H9 (cell line): ENCODE data around the gene FAM210B. TPM values are rescaled to one million over a fixed set of nuclear protein-coding genes. Genes with fewer than 3 reads are reported as not detected.

Source experiments
- DNase-seq: peaks from one replicate; pipeline ENCODE4 v3.0.0-alpha.2; 2017
- H2AFZ ChIP-seq: one replicate; pipeline ENCODE4 v1.6.1; 2013; ENCODE audit warnings: mild to moderate bottlenecking, low read length, control low read depth, moderate library complexity
- H2AK5ac ChIP-seq: 2 replicates; pipeline ENCODE4 v1.6.1; 2013; ENCODE audit warnings: low read length, control low read depth, mixed read lengths; ENCODE audit not compliant: insufficient read length
- H2BK120ac ChIP-seq: one replicate; pipeline ENCODE4 v1.6.1; 2013; ENCODE audit warnings: low read depth, mild to moderate bottlenecking, low read length, control low read depth, inconsistent platforms; ENCODE audit not compliant: poor library complexity, severe bottlenecking
- H2BK12ac ChIP-seq: 2 replicates; pipeline ENCODE4 v1.6.1; 2013; ENCODE audit warnings: low read length, control low read depth, mixed read lengths, low read depth; ENCODE audit not compliant: insufficient read length
- H2BK15ac ChIP-seq: 2 replicates; pipeline ENCODE4 v1.6.1; 2013; ENCODE audit warnings: low read depth, low read length, control low read depth
- H2BK20ac ChIP-seq: one replicate; pipeline ENCODE4 v1.6.1; 2013; ENCODE audit warnings: low read depth, mild to moderate bottlenecking, low read length, control low read depth, inconsistent platforms; ENCODE audit not compliant: poor library complexity, severe bottlenecking
- H2BK5ac ChIP-seq: 2 replicates; pipeline ENCODE4 v1.6.1; 2013; ENCODE audit warnings: low read length, control low read depth, mixed read lengths; ENCODE audit not compliant: insufficient read length
- H3K14ac ChIP-seq: 2 replicates; pipeline ENCODE4 v1.6.1; 2013; ENCODE audit warnings: low read length, control low read depth; ENCODE audit not compliant: insufficient read depth
- H3K18ac ChIP-seq: 2 replicates; pipeline ENCODE4 v1.6.1; 2013; ENCODE audit warnings: low read depth, mild to moderate bottlenecking, mixed read lengths, low read length, control low read depth; ENCODE audit not compliant: insufficient read length
- H3K23ac ChIP-seq: 2 replicates; pipeline ENCODE4 v1.6.1; 2013; ENCODE audit warnings: low read length, control low read depth, mixed read lengths, low read depth; ENCODE audit not compliant: insufficient read length
- H3K23me2 ChIP-seq: 2 replicates; pipeline ENCODE4 v1.6.1; 2013; ENCODE audit warnings: low read depth, mild to moderate bottlenecking, mixed read lengths, low read length, control low read depth; ENCODE audit not compliant: insufficient read length, poor library complexity, severe bottlenecking
- H3K27ac ChIP-seq: 2 replicates; pipeline ENCODE4 v1.5.1; 2013; ENCODE audit warnings: low read length, control low read depth, mixed read lengths, low read depth; ENCODE audit not compliant: insufficient read length
- H3K27me3 ChIP-seq: 2 replicates; pipeline ENCODE4 v1.6.1; 2013; ENCODE audit warnings: low read length, control low read depth, inconsistent platforms; ENCODE audit not compliant: insufficient read depth
- H3K4ac ChIP-seq: 2 replicates; pipeline ENCODE4 v1.6.1; 2013; ENCODE audit warnings: low read depth, mild to moderate bottlenecking, control low read depth, inconsistent platforms, low read length, moderate library complexity
- H3K4me1 ChIP-seq: 2 replicates; pipeline ENCODE4 v1.6.1; 2013; ENCODE audit warnings: low read length, control low read depth, inconsistent platforms; ENCODE audit not compliant: insufficient read depth
- H3K4me2 ChIP-seq: 2 replicates; pipeline ENCODE4 v1.6.1; 2013; ENCODE audit warnings: low read length, control low read depth, mixed read lengths; ENCODE audit not compliant: insufficient read length, insufficient read depth
- H3K56ac ChIP-seq: 2 replicates; pipeline ENCODE4 v1.6.1; 2013; ENCODE audit warnings: low read depth, mild to moderate bottlenecking, mixed read lengths, low read length, control low read depth; ENCODE audit not compliant: insufficient read length
- H3K79me1 ChIP-seq: 2 replicates; pipeline ENCODE4 v1.6.1; 2013; ENCODE audit warnings: low read depth, mild to moderate bottlenecking, moderate library complexity, low read length, control low read depth, inconsistent platforms; ENCODE audit not compliant: insufficient read depth, poor library complexity, severe bottlenecking
- H3K79me2 ChIP-seq: 2 replicates; pipeline ENCODE4 v1.6.1; 2013; ENCODE audit warnings: low read length, control low read depth, inconsistent platforms; ENCODE audit not compliant: insufficient read depth
- H3K9ac ChIP-seq: 2 replicates; pipeline ENCODE4 v1.6.1; 2013; ENCODE audit warnings: low read length, control low read depth, mixed read lengths; ENCODE audit not compliant: insufficient read length; ENCODE audit errors: extremely low read depth
- H3K9me3 ChIP-seq: one replicate; pipeline ENCODE4 v1.6.1; 2013; ENCODE audit warnings: low read depth, low read length, inconsistent platforms; ENCODE audit not compliant: control insufficient read depth
- H3T11ph ChIP-seq: one replicate; pipeline ENCODE4 v1.6.1; 2013; ENCODE audit warnings: mild to moderate bottlenecking, low read length, control low read depth, inconsistent platforms
- H4K20me1 ChIP-seq: one replicate; pipeline ENCODE4 v1.6.1; 2013; ENCODE audit not compliant: control insufficient read depth, insufficient read length, insufficient read depth
- H4K5ac ChIP-seq: 2 replicates; pipeline ENCODE4 v1.6.1; 2013; ENCODE audit warnings: low read depth, mild to moderate bottlenecking, mixed read lengths, low read length, control low read depth; ENCODE audit not compliant: insufficient read length
- H4K8ac ChIP-seq: replicated peaks from 2 replicates; pipeline ENCODE4 v1.6.1; 2013; ENCODE audit warnings: low read length, control low read depth, mixed read lengths, low read depth; ENCODE audit not compliant: insufficient read length
- H4K91ac ChIP-seq: 2 replicates; pipeline ENCODE4 v1.6.1; 2013; ENCODE audit warnings: low read depth, mild to moderate bottlenecking, moderate library complexity, mixed read lengths, low read length, control low read depth; ENCODE audit not compliant: insufficient read length
- H3K27ac Mint-ChIP-seq, 3 experiments: 2 replicates in 2 of 3; 3 replicates in 1 of 3; pipeline ENCODE4 v1.8.0; 2020 to 2021; ENCODE audit warnings: mixed read lengths in 3 of 3, mild to moderate bottlenecking in 1 of 3, moderate library complexity in 1 of 3
- H3K27me3 Mint-ChIP-seq: 2 replicates; pipeline ENCODE4 v1.8.0; 2021; ENCODE audit warnings: low read depth, mild to moderate bottlenecking, moderate library complexity, mixed read lengths
- H3K36me3 Mint-ChIP-seq, 3 experiments: 2 replicates in 2 of 3; 3 replicates in 1 of 3; pipeline ENCODE4 v1.8.0; 2020 to 2021; ENCODE audit warnings: low read depth in 3 of 3, mixed read lengths in 3 of 3; ENCODE audit not compliant: insufficient read depth in 1 of 3
- H3K4me1 Mint-ChIP-seq, 2 experiments: 2 replicates each; pipeline ENCODE4 v1.8.0; 2020; ENCODE audit warnings: mixed read lengths in 2 of 2
- H3K4me3 Mint-ChIP-seq, 2 experiments: 2 replicates in 1 of 2; 3 replicates in 1 of 2; pipeline ENCODE4 v1.8.0; 2020 to 2021; ENCODE audit warnings: mild to moderate bottlenecking in 2 of 2, mixed read lengths in 2 of 2, moderate library complexity in 1 of 2
- H3K9me3 Mint-ChIP-seq, 2 experiments: 2 replicates in 1 of 2; 3 replicates in 1 of 2; pipeline ENCODE4 v1.8.0; 2020; ENCODE audit warnings: mild to moderate bottlenecking in 2 of 2, mixed read lengths in 2 of 2, moderate library complexity in 1 of 2
- WGBS: extraction: QIAGEN DNeasy Blood & Tissue Kit; methylation state at CpG from one replicate; pipeline ENCODE4 v1.1.7; 2013; ENCODE audit warnings: missing lambda C conversion rate, low lambda C conversion rate, mixed read lengths; ENCODE audit not compliant: insufficient read length; ENCODE audit errors: extremely low coverage; 5-methylcytosine and 5-hydroxymethylcytosine counted together
- total RNA-seq: library from RNA; stranded (reverse); gene quantifications from 2 replicates; pipeline ENCODE4 v1.2.1, GENCODE V29; 2021
- TF ChIP-seq, protein P1 (sequence below): fragments of 200-600 bp; sonication (generic); conservative IDR thresholded peaks from 3 replicates; pipeline ENCODE4 v1.8.0; 2021; ENCODE audit warnings: antibody characterized with exemption, mild to moderate bottlenecking

Gene FAM210B
- total RNA-seq, 1 experiment from 2014 or later, result 24.2 TPM

DNA sequence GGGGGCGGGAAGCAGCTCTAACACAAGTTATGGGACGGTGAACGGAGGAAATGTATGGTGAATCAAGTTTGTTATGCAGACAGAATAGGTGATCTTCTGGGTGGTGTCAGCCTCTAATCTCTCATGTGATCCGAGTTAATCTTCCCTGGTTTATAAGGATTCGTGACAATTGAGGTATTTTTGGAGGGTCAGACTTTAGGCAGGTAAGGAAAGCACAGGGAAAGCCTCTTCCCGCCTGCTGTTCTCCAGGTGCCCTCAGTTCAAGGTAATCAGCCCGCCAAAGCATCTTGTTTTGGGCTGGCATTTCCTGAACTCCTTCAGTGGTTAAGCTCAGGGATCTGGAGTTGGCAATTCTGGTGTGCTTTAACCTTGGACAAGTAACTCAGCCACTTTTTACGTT is 34.9 kb downstream of the FAM210B start:
- H3K27me3 Mint-ChIP-seq, result no peaks in the 10 kb centered on the region
- Histone ChIP-seq H3K27me3 (no peaks in the 10 kb centered on the region), H3K4ac (no peak overlapping the region), H3K27ac (no peak overlapping the region), H4K8ac (no peak overlapping the region), H2BK5ac (no peak overlapping the region), H3K9ac (peak overlapping the region; percentile 98), H3K4me2 (peak overlapping the region; percentile 87), H3K18ac (no peak overlapping the region), H2BK20ac (no peak overlapping the region), H2BK120ac (no peak overlapping the region), H3K79me2 (peaks cover 32% of the 10 kb centered on the region; the same call in 1 of the 2 replicates), H3K56ac (no peak overlapping the region), H4K91ac (no peak overlapping the region), H3K23ac (no peak overlapping the region), H4K20me1 (no peaks in the 10 kb centered on the region), H2BK12ac (no peak overlapping the region), H3K79me1 (peaks cover 19% of the 10 kb centered on the region), H3T11ph (no peak overlapping the region), H2AK5ac (no peak overlapping the region), H2AFZ (no peak overlapping the region), H4K5ac (no peak overlapping the region), H3K14ac (no peak overlapping the region), H2BK15ac (no peak overlapping the region), H3K23me2 (peaks cover 6% of the 10 kb centered on the region), H3K4me1 (no peaks in the 10 kb centered on the region), H3K9me3 (no peaks in the 10 kb centered on the region)
- WGBS, result no CpG with 5 or more reads among the region's 8 CpGs
- DNase-seq, result no peak
- TF ChIP-seq, protein P1, sequence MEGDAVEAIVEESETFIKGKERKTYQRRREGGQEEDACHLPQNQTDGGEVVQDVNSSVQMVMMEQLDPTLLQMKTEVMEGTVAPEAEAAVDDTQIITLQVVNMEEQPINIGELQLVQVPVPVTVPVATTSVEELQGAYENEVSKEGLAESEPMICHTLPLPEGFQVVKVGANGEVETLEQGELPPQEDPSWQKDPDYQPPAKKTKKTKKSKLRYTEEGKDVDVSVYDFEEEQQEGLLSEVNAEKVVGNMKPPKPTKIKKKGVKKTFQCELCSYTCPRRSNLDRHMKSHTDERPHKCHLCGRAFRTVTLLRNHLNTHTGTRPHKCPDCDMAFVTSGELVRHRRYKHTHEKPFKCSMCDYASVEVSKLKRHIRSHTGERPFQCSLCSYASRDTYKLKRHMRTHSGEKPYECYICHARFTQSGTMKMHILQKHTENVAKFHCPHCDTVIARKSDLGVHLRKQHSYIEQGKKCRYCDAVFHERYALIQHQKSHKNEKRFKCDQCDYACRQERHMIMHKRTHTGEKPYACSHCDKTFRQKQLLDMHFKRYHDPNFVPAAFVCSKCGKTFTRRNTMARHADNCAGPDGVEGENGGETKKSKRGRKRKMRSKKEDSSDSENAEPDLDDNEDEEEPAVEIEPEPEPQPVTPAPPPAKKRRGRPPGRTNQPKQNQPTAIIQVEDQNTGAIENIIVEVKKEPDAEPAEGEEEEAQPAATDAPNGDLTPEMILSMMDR, result no peak
- H3K4me3 Mint-ChIP-seq, result no peak overlapping the region
- no peaks in the 10 kb centered on the region for H3K9me3 Mint-ChIP-seq
- peaks cover 40 to 64% (median 52%) of the 10 kb centered on the region in 3 experiments; a peak in 6 of 7 replicates for H3K36me3 Mint-ChIP-seq
- peaks cover 23 to 28% of the 10 kb centered on the region in 2 experiments for H3K4me1 Mint-ChIP-seq
- peak overlapping the region in 2 of 3 experiments; percentile 24 to 83; a peak in 3 of 7 replicates for H3K27ac Mint-ChIP-seq
